ENCODE data around the gene STRN4.

STRN4 gene

GRCh38 chr19:46723471-46723870, 22.8 kb downstream of the STRN4 start:
- TF ChIP-seq CTCF (IDR thresholded peaks at IDR 0.05; ENCODE audit: insufficient read depth, low read length, poor library complexity, severe bottlenecking), result no peak
- H3K27me3 ChIP-seq (replicated peaks; ENCODE audit: control insufficient read depth, insufficient read depth, low read length), result no peaks in the 10 kb centered on the region
- H3K4me3 ChIP-seq (replicated peaks; ENCODE audit: low read depth, low read length), result no peak overlapping the region
- H3K36me3 ChIP-seq (ENCODE audit: control insufficient read depth, insufficient read depth, low read length), result peaks cover 54% of the 10 kb centered on the region
- DNase-seq (ENCODE audit: extremely low read depth, insufficient read length), result no peak

GRCh38 chr19:46723023-46723461, 23.2 kb downstream of the STRN4 start:
- no peak for DNase-seq (ENCODE audit: extremely low read depth, insufficient read length)
- H3K27me3 ChIP-seq (replicated peaks; ENCODE audit: control insufficient read depth, insufficient read depth, low read length), result no peaks in the 10 kb centered on the region
- TF ChIP-seq CTCF (IDR thresholded peaks at IDR 0.05; ENCODE audit: insufficient read depth, low read length, poor library complexity, severe bottlenecking), result no peak
- no peak overlapping the region for H3K4me3 ChIP-seq (replicated peaks; ENCODE audit: low read depth, low read length)
- peaks cover 49% of the 10 kb centered on the region for H3K36me3 ChIP-seq (ENCODE audit: control insufficient read depth, insufficient read depth, low read length)

- TF ChIP-seq CTCF (IDR thresholded peaks at IDR 0.05; ENCODE audit: insufficient read depth, low read length, poor library complexity, severe bottlenecking), result no peak
- peaks cover 45% of the 10 kb centered on the region for H3K36me3 ChIP-seq (ENCODE audit: control insufficient read depth, insufficient read depth, low read length)
- H3K27me3 ChIP-seq (replicated peaks; ENCODE audit: control insufficient read depth, insufficient read depth, low read length), result no peaks in the 10 kb centered on the region
- H3K4me3 ChIP-seq (replicated peaks; ENCODE audit: low read depth, low read length), result no peak overlapping the region
- no peak for DNase-seq (ENCODE audit: extremely low read depth, insufficient read length)
Measured at GRCh38 chr19:46722421-46723022, 23.7 kb downstream of the STRN4 start.

- Histone ChIP-seq H3K36me3 (ENCODE audit: control insufficient read depth, insufficient read depth, low read length) (peaks cover 42% of the 10 kb centered on the region), H3K27me3 (replicated peaks; ENCODE audit: control insufficient read depth, insufficient read depth, low read length) (no peaks in the 10 kb centered on the region), H3K4me3 (replicated peaks; ENCODE audit: low read depth, low read length) (no peak overlapping the region)
- no peak for TF ChIP-seq CTCF (IDR thresholded peaks at IDR 0.05; ENCODE audit: insufficient read depth, low read length, poor library complexity, severe bottlenecking)
- DNase-seq (ENCODE audit: extremely low read depth, insufficient read length), result no peak
Measured at GRCh38 chr19:46722004-46722380, 24.3 kb downstream of the STRN4 start.

GRCh38 chr19:46721269-46722003, 24.8 kb downstream of the STRN4 start:
- Histone ChIP-seq H3K4me3 (replicated peaks; ENCODE audit: low read depth, low read length) (no peak overlapping the region), H3K36me3 (ENCODE audit: control insufficient read depth, insufficient read depth, low read length) (peaks cover 38% of the 10 kb centered on the region), H3K27me3 (replicated peaks; ENCODE audit: control insufficient read depth, insufficient read depth, low read length) (no peaks in the 10 kb centered on the region)
- DNase-seq (ENCODE audit: extremely low read depth, insufficient read length), result no peak
- no peak for TF ChIP-seq CTCF (IDR thresholded peaks at IDR 0.05; ENCODE audit: insufficient read depth, low read length, poor library complexity, severe bottlenecking)
